Peyer's patch (tissue), 4 donors: ENCODE measurements around the gene SUSD4. TPM values are rescaled to one million over a fixed set of nuclear protein-coding genes. Genes with fewer than 3 reads are reported as not detected.

Experiments used
- DNase-seq, 3 donors: peaks; one replicate each; pipeline ENCODE4 v3.0.0-alpha.2; 2017 to 2019
- H3K27ac ChIP-seq, 4 donors: fragments of 200-600 bp; sonication (generic); one replicate each; pipeline ENCODE4 v1.5.1; 2016 to 2019
- H3K27me3 ChIP-seq, 2 donors: fragments of 200-600 bp; sonication (generic); one replicate each; pipeline ENCODE4 v1.5.1; 2019
- H3K36me3 ChIP-seq, 3 donors: fragments of 200-600 bp; sonication (generic); one replicate each; pipeline ENCODE4 v1.5.1; 2016 to 2019
- H3K4me1 ChIP-seq, 4 donors: fragments of 200-600 bp; sonication (generic); one replicate each; pipeline ENCODE4 v1.5.1; 2016 to 2019
- H3K4me3 ChIP-seq, 4 donors: fragments of 200-600 bp; sonication (generic); 1 replicate in 3 of 4; 2 replicates in 1 of 4; pipeline ENCODE4 v1.5.1; 2016 to 2019; ENCODE audit warnings: mild to moderate bottlenecking in 1 of 4
- H3K9me3 ChIP-seq, 4 donors: fragments of 200-600 bp; sonication (generic); one replicate each; pipeline ENCODE4 v1.5.1; 2016 to 2019; ENCODE audit warnings: mild to moderate bottlenecking in 1 of 4
- POLR2A ChIP-seq, 2 donors: fragments of 450-650 bp; IDR thresholded peaks; one replicate each; pipeline ENCODE4 v1.5.1; 2017; ENCODE audit warnings: antibody characterized with exemption in 2 of 2, mild to moderate bottlenecking in 2 of 2, moderate library complexity in 2 of 2
- total RNA-seq, 4 donors: library from RNA; depleted of rRNA; stranded (reverse); fragments of >200 nt; gene quantifications; one replicate each; pipeline ENCODE4 v1.1.0, GENCODE V29; 2016
- TF ChIP-seq, protein P1 (sequence below), 6 experiments: fragments of 450-650 bp in 4 of 6; fragments of 200-600 bp in 2 of 6; sonication (generic) in 1 of 6; IDR thresholded peaks; one replicate each; pipeline ENCODE4 v1.5.1; 2017 to 2019; ENCODE audit warnings: antibody characterized with exemption in 6 of 6, mild to moderate bottlenecking in 3 of 6, moderate library complexity in 1 of 6

SUSD4 gene
- total RNA-seq, 4 donors from 2014 or later, result 0.54 TPM; not detected in 3

DNA sequence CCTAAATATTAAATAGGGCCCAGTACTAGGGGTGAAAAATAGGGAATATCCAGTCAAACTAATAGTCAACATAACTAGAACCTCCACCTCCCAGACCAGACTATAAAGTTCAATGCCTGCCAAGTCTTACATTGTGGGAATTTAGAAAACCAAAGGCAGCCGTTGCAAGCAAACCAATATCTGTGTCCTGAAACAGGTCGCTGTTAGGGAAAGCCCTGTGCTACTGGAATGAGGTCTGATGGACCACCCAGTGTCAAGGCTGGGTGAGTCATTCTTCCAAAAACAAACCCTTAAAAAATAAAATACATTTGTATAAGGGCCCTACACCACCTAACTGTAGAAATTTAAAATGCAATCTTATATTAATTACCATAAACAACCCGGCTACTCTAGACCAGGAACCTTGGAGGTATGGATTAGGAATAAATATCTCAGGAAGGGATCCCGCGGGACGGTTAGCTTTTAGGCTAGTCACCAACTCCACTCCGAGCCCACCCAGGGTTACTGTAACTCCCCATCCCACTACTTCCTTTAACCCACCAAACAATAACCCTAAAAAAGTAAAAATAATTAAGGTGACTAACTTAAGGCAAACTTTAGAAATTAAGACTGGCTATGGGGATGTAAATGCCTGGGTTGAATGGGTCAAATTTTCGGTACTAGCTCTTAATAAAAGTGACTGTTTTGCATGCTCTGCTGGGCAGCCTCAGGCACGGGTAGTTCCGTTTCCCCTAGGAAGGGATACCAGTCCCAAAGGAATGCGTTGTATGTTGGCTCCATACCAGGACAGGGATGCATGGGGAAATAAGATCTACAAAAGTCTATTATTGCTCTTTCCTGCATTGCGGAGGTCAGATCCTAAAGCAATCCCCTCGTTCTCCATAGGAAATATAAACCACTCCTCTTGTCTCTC, 155.6 kb downstream of the SUSD4 start:
- Histone ChIP-seq H3K9me3 (no peaks in the 10 kb centered on the region), H3K27ac (no peak overlapping the region), H3K4me1 (no peaks in the 10 kb centered on the region), H3K27me3 (no peaks in the 10 kb centered on the region), H3K36me3 (no peaks in the 10 kb centered on the region), H3K4me3 (no peak overlapping the region)
- TF ChIP-seq, protein P1, sequence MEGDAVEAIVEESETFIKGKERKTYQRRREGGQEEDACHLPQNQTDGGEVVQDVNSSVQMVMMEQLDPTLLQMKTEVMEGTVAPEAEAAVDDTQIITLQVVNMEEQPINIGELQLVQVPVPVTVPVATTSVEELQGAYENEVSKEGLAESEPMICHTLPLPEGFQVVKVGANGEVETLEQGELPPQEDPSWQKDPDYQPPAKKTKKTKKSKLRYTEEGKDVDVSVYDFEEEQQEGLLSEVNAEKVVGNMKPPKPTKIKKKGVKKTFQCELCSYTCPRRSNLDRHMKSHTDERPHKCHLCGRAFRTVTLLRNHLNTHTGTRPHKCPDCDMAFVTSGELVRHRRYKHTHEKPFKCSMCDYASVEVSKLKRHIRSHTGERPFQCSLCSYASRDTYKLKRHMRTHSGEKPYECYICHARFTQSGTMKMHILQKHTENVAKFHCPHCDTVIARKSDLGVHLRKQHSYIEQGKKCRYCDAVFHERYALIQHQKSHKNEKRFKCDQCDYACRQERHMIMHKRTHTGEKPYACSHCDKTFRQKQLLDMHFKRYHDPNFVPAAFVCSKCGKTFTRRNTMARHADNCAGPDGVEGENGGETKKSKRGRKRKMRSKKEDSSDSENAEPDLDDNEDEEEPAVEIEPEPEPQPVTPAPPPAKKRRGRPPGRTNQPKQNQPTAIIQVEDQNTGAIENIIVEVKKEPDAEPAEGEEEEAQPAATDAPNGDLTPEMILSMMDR (IDR thresholded peaks at IDR 0.05), result no peak
- no peak for TF ChIP-seq POLR2A (IDR thresholded peaks at IDR 0.05)
- no peak for DNase-seq

DNA sequence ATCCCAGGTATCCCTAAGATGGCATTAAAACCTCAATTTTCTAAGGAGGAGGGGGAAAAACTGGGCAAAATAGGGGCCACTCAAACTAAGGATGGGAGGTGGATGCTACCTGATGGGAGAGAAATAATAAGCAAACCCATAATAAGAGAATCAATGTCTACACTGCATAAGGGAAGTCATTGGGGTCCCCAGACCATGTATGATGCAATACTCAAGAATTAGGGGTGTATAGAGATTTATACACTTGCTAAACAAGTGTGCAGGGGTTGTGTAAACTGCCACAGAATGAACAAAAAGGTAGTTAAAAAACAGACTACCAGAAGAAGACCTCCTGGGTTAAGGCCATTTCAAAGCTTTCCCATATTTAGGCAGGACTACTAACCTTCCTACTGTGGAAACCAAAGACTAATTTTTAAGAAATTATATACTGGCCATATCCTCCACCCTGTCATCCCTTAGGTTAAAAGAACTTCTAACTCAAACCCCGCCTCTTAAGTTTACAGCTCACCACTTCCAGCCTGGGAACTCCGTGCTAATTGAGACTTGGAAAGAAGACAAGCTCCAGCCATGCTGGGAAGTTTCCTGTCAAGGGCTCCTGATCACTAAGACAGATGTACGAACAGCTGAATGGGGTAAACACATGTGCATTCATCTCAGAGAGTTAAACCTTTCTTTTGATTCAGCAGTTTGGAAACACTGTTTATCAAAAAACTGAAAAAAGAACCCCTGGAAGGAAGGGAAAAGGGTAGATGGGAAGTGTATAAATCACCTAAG, 156.5 kb downstream of the SUSD4 start:
- H3K4me3 ChIP-seq, result no peak overlapping the region
- no peak for DNase-seq
- no peaks in the 10 kb centered on the region for H3K27me3 ChIP-seq
- no peaks in the 10 kb centered on the region for H3K4me1 ChIP-seq
- no peaks in the 10 kb centered on the region for H3K36me3 ChIP-seq
- TF ChIP-seq, protein P1 (IDR thresholded peaks at IDR 0.05), result no peak
- TF ChIP-seq POLR2A (IDR thresholded peaks at IDR 0.05), result no peak
- H3K27ac ChIP-seq, result no peak overlapping the region
- no peaks in the 10 kb centered on the region for H3K9me3 ChIP-seq

DNA sequence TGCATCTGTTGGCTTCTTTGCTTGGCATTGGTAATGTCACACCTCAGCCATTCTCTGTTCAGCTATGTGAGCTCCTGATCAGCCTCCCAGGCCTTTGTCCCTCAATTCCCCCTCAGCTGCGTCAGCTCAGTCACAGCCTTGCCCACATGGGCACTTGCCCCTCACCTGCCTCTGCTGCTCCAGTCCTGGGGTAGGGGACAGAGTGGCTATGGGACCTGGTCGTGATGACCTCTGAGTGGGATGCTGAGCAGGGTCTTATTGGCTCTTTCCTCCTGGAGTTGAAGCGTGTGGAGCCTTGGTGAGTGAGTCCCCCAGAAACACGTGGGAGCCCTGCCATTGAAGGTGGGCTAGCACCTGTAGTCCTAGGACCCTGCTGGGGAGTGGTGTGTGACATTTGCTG, 159.6 kb downstream of the SUSD4 start:
- Histone ChIP-seq H3K27ac (no peak overlapping the region), H3K36me3 (no peaks in the 10 kb centered on the region), H3K4me3 (no peak overlapping the region), H3K4me1 (no peaks in the 10 kb centered on the region), H3K27me3 (no peaks in the 10 kb centered on the region), H3K9me3 (no peaks in the 10 kb centered on the region)
- DNase-seq, result no peak
- TF ChIP-seq, protein P1 (IDR thresholded peaks at IDR 0.05), result no peak
- TF ChIP-seq POLR2A (IDR thresholded peaks at IDR 0.05), result no peak

DNA sequence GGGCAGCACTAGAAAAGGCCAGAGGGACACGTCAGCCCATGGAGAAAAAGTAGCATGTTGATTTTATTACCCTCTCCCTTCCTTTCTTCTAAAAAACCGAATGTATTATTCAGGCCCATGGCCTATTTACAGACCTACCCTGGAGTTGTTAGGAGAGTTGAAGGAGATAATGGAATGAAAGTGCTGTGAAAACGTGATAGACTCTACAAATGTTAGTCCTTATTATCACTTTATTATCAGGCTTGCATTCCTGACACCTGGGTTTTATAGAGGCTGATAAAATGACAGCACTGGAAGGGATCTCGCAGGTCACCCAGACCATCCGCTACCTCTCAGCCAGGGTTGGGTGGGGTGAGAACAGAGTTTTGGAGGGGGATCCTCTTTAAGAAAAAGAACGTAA, 160.3 kb downstream of the SUSD4 start:
- H3K36me3 ChIP-seq, result no peaks in the 10 kb centered on the region
- DNase-seq, result no peak
- H3K4me3 ChIP-seq, result no peak overlapping the region
- H3K4me1 ChIP-seq, result no peaks in the 10 kb centered on the region
- no peaks in the 10 kb centered on the region for H3K27me3 ChIP-seq
- H3K27ac ChIP-seq, result no peak overlapping the region
- H3K9me3 ChIP-seq, result no peaks in the 10 kb centered on the region
- TF ChIP-seq, protein P1 (IDR thresholded peaks at IDR 0.05), result no peak
- TF ChIP-seq POLR2A (IDR thresholded peaks at IDR 0.05), result no peak

DNA sequence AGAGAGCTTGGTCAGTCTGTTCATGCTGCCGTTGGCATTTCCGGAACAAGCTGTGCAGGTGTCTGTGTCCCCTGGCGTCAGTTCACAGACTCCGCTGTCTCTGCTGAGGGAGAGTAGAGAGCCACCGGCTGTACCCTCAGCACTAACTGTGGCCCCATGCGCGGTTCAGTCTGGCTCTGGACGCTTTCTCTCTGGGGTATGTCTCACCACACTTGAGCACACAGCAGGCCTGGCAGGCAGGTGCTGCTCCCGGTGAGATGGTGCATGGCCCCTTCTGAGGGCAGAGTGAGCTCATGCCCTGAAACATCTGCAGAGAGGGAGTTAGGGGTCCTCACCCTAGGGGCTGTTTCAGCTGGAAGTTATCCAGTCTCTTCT, 161.0 kb downstream of the SUSD4 start:
- Histone ChIP-seq H3K36me3 (no peaks in the 10 kb centered on the region), H3K9me3 (no peaks in the 10 kb centered on the region), H3K4me3 (no peak overlapping the region), H3K4me1 (no peaks in the 10 kb centered on the region), H3K27ac (no peak overlapping the region), H3K27me3 (no peaks in the 10 kb centered on the region)
- DNase-seq, result no peak
- TF ChIP-seq, protein P1 (IDR thresholded peaks at IDR 0.05), result no peak
- TF ChIP-seq POLR2A (IDR thresholded peaks at IDR 0.05), result no peak
